DOHH2 (cell line): Measurements from ENCODE around the gene ALG3.

ENCODE experiments used
- EZH2phosphoT487 ChIP-seq: fragments of 200-600 bp; sonication (generic); IDR thresholded peaks from 2 replicates; pipeline ENCODE4 v1.6.1; 2017; ENCODE audit warnings: borderline replicate concordance, mild to moderate bottlenecking, antibody characterized with exemption, low read length, moderate library complexity, mixed read lengths
- TF ChIP-seq, protein P1 (sequence below): fragments of 200-600 bp; sonication (generic); IDR thresholded peaks from one replicate; pipeline ENCODE4 v1.5.1; 2014; ENCODE audit warnings: antibody characterized with exemption, mild to moderate bottlenecking, low read depth, low read length; ENCODE audit not compliant: poor library complexity, severe bottlenecking

DNA sequence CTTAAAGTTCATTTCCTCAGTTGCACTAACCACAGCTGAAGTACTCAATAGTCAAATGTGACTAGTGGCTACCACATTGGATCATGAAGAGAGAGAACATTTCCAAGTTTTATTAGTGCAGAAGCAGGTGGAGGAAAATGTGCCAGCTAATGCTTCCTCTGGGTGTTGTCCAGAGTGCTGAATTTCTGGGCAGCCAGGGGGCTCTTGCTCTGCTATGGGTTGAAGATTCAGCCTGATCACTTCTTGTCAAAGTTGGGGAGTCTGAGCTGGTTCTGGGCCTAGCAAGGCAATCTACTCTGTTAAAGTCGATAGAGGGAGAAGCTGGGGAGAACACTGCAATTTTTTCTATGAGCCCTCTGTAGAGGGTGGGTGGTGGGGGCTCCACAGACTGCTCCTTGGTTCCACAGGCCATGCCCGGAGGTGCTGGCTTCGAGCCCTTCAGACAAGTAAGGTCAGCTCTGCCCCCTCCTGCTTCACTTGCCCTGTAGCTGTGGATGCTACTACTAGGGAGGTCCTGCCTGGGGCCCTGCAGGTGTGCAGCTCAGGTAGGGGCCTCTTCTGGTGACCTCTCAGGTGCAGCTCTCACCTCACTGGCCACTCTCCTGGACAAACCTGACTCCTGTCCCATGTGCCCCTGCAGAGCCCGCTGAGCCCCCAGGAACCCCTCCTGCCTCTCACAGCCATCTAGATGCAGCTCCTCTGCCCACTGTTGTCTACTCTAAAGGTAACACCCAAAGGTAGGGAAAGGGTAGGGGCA is 8.2 kb downstream of the ALG3 start:
- TF ChIP-seq, protein P1, sequence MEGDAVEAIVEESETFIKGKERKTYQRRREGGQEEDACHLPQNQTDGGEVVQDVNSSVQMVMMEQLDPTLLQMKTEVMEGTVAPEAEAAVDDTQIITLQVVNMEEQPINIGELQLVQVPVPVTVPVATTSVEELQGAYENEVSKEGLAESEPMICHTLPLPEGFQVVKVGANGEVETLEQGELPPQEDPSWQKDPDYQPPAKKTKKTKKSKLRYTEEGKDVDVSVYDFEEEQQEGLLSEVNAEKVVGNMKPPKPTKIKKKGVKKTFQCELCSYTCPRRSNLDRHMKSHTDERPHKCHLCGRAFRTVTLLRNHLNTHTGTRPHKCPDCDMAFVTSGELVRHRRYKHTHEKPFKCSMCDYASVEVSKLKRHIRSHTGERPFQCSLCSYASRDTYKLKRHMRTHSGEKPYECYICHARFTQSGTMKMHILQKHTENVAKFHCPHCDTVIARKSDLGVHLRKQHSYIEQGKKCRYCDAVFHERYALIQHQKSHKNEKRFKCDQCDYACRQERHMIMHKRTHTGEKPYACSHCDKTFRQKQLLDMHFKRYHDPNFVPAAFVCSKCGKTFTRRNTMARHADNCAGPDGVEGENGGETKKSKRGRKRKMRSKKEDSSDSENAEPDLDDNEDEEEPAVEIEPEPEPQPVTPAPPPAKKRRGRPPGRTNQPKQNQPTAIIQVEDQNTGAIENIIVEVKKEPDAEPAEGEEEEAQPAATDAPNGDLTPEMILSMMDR, result no peak
- TF ChIP-seq EZH2phosphoT487, result no peak
